Activated naive CD4-positive, alpha-beta T cell treated with anti-CD3 and anti-CD28 coated beads for 36 hours (primary cell): ENCODE data around the gene HGF. TPM values are rescaled to one million over a fixed set of nuclear protein-coding genes. Genes with fewer than 3 reads are reported as not detected.

Experiments used
- CTCF ChIA-PET: fragments of 350-600 bp; sonication (Branson Sonifier 250); formaldehyde crosslinking; loops from one replicate; lab custom pipeline; 2021; ENCODE audit warnings: antibody characterized with exemption; lab: Charles Lee
- DNase-seq: peaks from one replicate; pipeline ENCODE4 v3.0.0-alpha.2; 2020
- H3K27ac Mint-ChIP-seq: one replicate; pipeline ENCODE4 v1.8.0; 2021; ENCODE audit warnings: mild to moderate bottlenecking, mixed read lengths
- H3K27me3 Mint-ChIP-seq: one replicate; pipeline ENCODE4 v1.8.0; 2021; ENCODE audit warnings: low read depth, mixed read lengths
- H3K36me3 Mint-ChIP-seq: one replicate; pipeline ENCODE4 v1.8.0; 2021; ENCODE audit warnings: low read depth, mixed read lengths
- H3K4me1 Mint-ChIP-seq: one replicate; pipeline ENCODE4 v1.8.0; 2021; ENCODE audit warnings: low read depth, mixed read lengths
- H3K4me3 Mint-ChIP-seq: one replicate; pipeline ENCODE4 v1.8.0; 2021; ENCODE audit warnings: mild to moderate bottlenecking, moderate library complexity, mixed read lengths
- H3K9me3 Mint-ChIP-seq: one replicate; pipeline ENCODE4 v1.8.0; 2021; ENCODE audit warnings: mixed read lengths
- intact Hi-C: fragments of 100-400 bp; cut with micrococcal nuclease; formaldehyde crosslinking; loops from one replicate; pipeline ENCODE4 v1.15.1; 2023
- total RNA-seq, 2 experiments: library from RNA; stranded (reverse); gene quantifications; one replicate each; pipeline ENCODE4 v1.2.3, GENCODE V29; 2021

HGF gene
- total RNA-seq, 2 experiments from 2014 or later: not detected

DNA sequence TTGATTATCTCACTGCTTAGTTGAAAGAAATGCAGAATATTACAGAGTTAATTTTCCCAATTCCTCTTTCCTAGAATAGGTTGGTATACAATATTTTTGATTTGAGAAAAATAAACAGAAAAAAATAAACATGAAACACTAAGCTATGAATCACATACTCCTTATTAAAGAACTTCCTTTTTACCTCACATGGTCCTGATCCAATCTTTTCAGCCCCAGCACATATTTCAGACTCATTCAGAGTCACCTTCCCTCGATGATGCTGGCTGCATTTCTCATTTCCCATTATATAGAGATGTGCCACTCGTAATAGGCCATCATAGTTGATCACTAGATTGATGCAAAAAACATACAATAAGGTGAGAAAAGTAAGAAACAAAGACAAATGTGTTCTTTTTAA is 64.6 kb downstream of the HGF start:
- intact Hi-C loops: no loop called here
- H3K27ac Mint-ChIP-seq: no peak overlapping the region
- no peaks in the 10 kb centered on the region for H3K4me1 Mint-ChIP-seq
- no peak for DNase-seq
- H3K36me3 Mint-ChIP-seq: no peaks in the 10 kb centered on the region
- H3K4me3 Mint-ChIP-seq: no peak overlapping the region
- H3K27me3 Mint-ChIP-seq: no peaks in the 10 kb centered on the region
- H3K9me3 Mint-ChIP-seq: peaks cover 4% of the 10 kb centered on the region
- CTCF ChIA-PET: no interaction called here

- intact Hi-C loops: no loop called here
- CTCF ChIA-PET: no interaction called here
- peaks cover 4% of the 10 kb centered on the region for H3K9me3 Mint-ChIP-seq
- no peak overlapping the region for H3K4me3 Mint-ChIP-seq
- no peaks in the 10 kb centered on the region for H3K4me1 Mint-ChIP-seq
- DNase-seq: no peak
- no peaks in the 10 kb centered on the region for H3K36me3 Mint-ChIP-seq
- no peak overlapping the region for H3K27ac Mint-ChIP-seq
- no peaks in the 10 kb centered on the region for H3K27me3 Mint-ChIP-seq
Observed at GRCh38 chr7:81704595-81704994, 65.3 kb downstream of the HGF start.

DNA sequence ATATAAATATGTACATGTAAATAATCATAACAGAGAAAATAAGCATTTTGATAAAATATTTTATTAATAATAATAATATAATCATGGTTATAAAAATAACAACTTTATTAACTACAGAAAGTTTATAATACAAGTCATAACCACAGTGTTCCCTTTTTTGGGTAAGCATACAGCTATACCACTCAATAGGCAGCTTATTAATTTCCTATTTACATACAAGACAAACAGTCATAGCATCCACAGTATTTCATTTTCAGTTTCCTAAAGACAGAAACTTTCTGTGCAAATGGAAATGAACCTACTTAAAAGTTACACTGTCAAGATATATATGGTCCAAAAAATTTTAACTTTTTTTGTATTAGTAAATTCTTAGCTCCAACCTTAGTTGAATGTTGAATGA is 70.9 kb downstream of the HGF start:
- Mint-ChIP-seq H3K4me1 (no peaks in the 10 kb centered on the region), H3K27ac (no peak overlapping the region), H3K36me3 (no peaks in the 10 kb centered on the region), H3K27me3 (no peaks in the 10 kb centered on the region), H3K4me3 (no peak overlapping the region), H3K9me3 (no peaks in the 10 kb centered on the region)
- intact Hi-C loops: no loop called here
- no peak for DNase-seq
- CTCF ChIA-PET: no interaction called here

DNA sequence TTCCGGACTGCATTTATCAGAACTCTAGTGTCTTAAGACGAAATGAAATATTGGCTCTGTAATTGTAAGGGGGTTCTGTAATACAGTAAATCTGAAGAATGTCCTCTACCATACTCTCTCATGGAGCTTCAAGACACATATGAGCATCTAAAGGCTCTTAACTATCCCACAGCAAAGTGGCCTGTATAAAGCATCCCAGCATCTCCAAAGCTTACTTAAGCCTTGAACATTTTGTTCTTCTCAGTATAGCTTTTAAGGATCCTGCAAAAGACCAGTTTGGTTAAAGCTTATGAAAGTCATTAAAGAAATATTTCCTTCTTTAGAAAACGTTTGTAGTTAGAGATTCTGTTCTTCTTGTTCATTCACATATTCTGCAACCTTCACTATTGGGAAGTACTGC is 75.1 kb downstream of the HGF start:
- Mint-ChIP-seq H3K4me3 (no peak overlapping the region), H3K36me3 (no peaks in the 10 kb centered on the region), H3K4me1 (no peaks in the 10 kb centered on the region), H3K27me3 (no peaks in the 10 kb centered on the region), H3K27ac (no peak overlapping the region), H3K9me3 (no peaks in the 10 kb centered on the region)
- intact Hi-C loops: no loop called here
- CTCF ChIA-PET: no interaction called here
- DNase-seq: no peak

GRCh38 chr7:81693894-81694293 is 76.0 kb downstream of the HGF start:
- Mint-ChIP-seq H3K4me1 (no peaks in the 10 kb centered on the region), H3K27me3 (no peaks in the 10 kb centered on the region), H3K36me3 (no peaks in the 10 kb centered on the region), H3K9me3 (peaks cover under 1% of the 10 kb centered on the region), H3K4me3 (no peak overlapping the region), H3K27ac (no peak overlapping the region)
- no peak for DNase-seq
- CTCF ChIA-PET: no interaction called here
- intact Hi-C loops: no loop called here

GRCh38 chr7:81693080-81693479 is 76.8 kb downstream of the HGF start:
- no peak overlapping the region for H3K27ac Mint-ChIP-seq
- H3K9me3 Mint-ChIP-seq: peaks cover 2% of the 10 kb centered on the region
- DNase-seq: no peak
- no peaks in the 10 kb centered on the region for H3K4me1 Mint-ChIP-seq
- H3K27me3 Mint-ChIP-seq: no peaks in the 10 kb centered on the region
- intact Hi-C loops: no loop called here
- CTCF ChIA-PET: no interaction called here
- H3K36me3 Mint-ChIP-seq: no peaks in the 10 kb centered on the region
- H3K4me3 Mint-ChIP-seq: no peak overlapping the region

DNA sequence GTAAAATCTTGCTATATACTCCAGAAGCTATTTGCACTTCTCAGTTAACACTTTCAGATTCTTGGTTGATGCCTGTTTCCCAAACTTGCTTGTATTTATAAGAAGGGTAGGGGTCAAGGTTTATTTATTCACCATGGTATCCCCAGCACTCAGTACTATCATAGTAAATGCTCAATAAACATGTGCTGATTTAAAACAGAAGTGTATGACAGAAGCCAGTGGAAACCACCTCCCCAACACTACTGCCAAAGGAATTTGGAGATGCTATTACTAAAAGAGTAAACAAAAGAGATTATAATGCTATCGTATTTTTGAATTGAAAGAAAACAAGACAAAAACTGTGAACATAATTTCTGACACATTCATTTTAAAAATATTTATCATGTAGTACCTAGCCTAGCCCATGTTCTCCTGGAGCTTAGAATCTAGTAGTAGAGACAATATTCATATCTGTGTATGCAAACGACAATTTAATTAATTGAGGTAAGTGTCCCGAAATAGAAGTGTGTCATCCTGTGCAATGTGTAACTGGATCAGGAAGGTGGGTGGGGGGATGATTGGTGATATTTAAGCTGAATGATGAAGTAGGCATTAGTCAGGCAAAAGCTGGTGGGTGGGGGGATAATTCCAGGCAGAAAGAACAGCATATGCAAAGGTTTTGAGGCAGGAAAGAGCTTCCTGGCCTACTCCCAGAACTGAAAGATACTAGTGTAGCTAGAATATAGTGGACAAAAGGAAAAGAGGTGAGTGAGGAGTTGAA is 77.5 kb downstream of the HGF start:
- DNase-seq: no peak
- H3K9me3 Mint-ChIP-seq: peaks cover 2% of the 10 kb centered on the region
- H3K4me3 Mint-ChIP-seq: no peak overlapping the region
- intact Hi-C loops: no loop called here
- no peaks in the 10 kb centered on the region for H3K36me3 Mint-ChIP-seq
- H3K27ac Mint-ChIP-seq: no peak overlapping the region
- CTCF ChIA-PET: no interaction called here
- no peaks in the 10 kb centered on the region for H3K4me1 Mint-ChIP-seq
- no peaks in the 10 kb centered on the region for H3K27me3 Mint-ChIP-seq

- intact Hi-C loops: no loop called here
- peaks cover 2% of the 10 kb centered on the region for H3K9me3 Mint-ChIP-seq
Observed at GRCh38 chr7:81691199-81691821, 78.5 kb downstream of the HGF start.

DNA sequence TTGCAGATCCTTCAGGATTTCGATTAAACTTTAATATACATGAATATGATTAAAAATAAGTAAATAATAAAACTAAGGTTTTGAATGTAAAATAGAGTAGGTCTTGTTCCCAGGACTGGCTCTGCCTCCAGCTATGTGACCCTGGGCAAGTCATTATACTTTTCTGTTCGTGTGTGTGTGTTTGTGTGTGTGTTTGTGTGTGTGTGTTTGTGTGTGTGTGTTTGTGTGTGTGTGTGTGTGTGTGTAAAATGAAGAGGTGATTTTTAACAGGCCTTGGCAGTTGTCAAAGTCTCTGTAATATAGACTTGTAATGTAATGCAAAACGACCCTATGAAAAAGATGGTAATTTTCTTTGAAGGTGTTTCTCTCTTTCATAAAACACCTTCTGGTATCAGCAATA is 79.2 kb downstream of the HGF start:
- CTCF ChIA-PET: no interaction called here
- DNase-seq: no peak
- Mint-ChIP-seq H3K36me3 (no peaks in the 10 kb centered on the region), H3K9me3 (peaks cover 2% of the 10 kb centered on the region), H3K27me3 (no peaks in the 10 kb centered on the region), H3K4me1 (no peaks in the 10 kb centered on the region), H3K4me3 (no peak overlapping the region), H3K27ac (no peak overlapping the region)
- intact Hi-C loops: no loop called here

More at GRCh38 chr7:81691199-81691821, 78.5 kb downstream of the HGF start:
- Mint-ChIP-seq H3K4me1 (no peaks in the 10 kb centered on the region), H3K36me3 (no peaks in the 10 kb centered on the region), H3K27me3 (no peaks in the 10 kb centered on the region), H3K27ac (no peak overlapping the region), H3K4me3 (no peak overlapping the region)
- CTCF ChIA-PET: no interaction called here
- DNase-seq: no peak

- DNase-seq: no peak
- intact Hi-C loops: no loop called here
- Mint-ChIP-seq H3K27ac (no peak overlapping the region), H3K9me3 (peaks cover 3% of the 10 kb centered on the region), H3K4me1 (no peaks in the 10 kb centered on the region), H3K27me3 (no peaks in the 10 kb centered on the region), H3K4me3 (no peak overlapping the region), H3K36me3 (no peaks in the 10 kb centered on the region)
- CTCF ChIA-PET: no interaction called here
Observed at GRCh38 chr7:81690251-81690650, 79.6 kb downstream of the HGF start.

- Mint-ChIP-seq H3K4me1 (no peaks in the 10 kb centered on the region), H3K27me3 (no peaks in the 10 kb centered on the region), H3K27ac (no peak overlapping the region), H3K4me3 (no peak overlapping the region), H3K9me3 (peaks cover 4% of the 10 kb centered on the region), H3K36me3 (no peaks in the 10 kb centered on the region)
- CTCF ChIA-PET: no interaction called here
- intact Hi-C loops: no loop called here
- no peak for DNase-seq
Observed at GRCh38 chr7:81688622-81689411, 81.0 kb downstream of the HGF start.

- no peak overlapping the region for H3K4me3 Mint-ChIP-seq
- no peaks in the 10 kb centered on the region for H3K4me1 Mint-ChIP-seq
- peaks cover 4% of the 10 kb centered on the region for H3K9me3 Mint-ChIP-seq
- CTCF ChIA-PET: no interaction called here
- H3K36me3 Mint-ChIP-seq: no peaks in the 10 kb centered on the region
- no peaks in the 10 kb centered on the region for H3K27me3 Mint-ChIP-seq
- DNase-seq: no peak
- intact Hi-C loops: no loop called here
- H3K27ac Mint-ChIP-seq: no peak overlapping the region
Observed at GRCh38 chr7:81687062-81687461, 82.8 kb downstream of the HGF start.
